NCI-H82 treated with DMSO at 0.1 percent for 48 hours (cell line): ENCODE results near the gene GPAM.
"Not testable (repeated sequence)": the region's sequence is repeated elsewhere in the genome, so short reads cannot be mapped to it uniquely, and the experiment has no call there.

Source experiments
- DNase-seq: peaks from one replicate; lab custom pipeline; 2025; ENCODE audit not compliant: unreplicated experiment; lab: John Stamatoyannopoulos, UW

GPAM gene

GRCh38 chr10:112216966-112217365 lies 33.4 kb upstream of the GPAM start:
- DNase-seq: no peak

GRCh38 chr10:112216151-112216550 lies 32.6 kb upstream of the GPAM start:
- no peak for DNase-seq

GRCh38 chr10:112215342-112215774 lies 31.8 kb upstream of the GPAM start:
- DNase-seq: no peak

GRCh38 chr10:112214298-112214926 lies 30.8 kb upstream of the GPAM start:
- no peak for DNase-seq

GRCh38 chr10:112213836-112214235 lies 30.3 kb upstream of the GPAM start:
- DNase-seq: no peak

- DNase-seq: no peak
Observed at GRCh38 chr10:112213098-112213823, 29.7 kb upstream of the GPAM start.

- DNase-seq: no peak
Observed at GRCh38 chr10:112210666-112211065, 27.1 kb upstream of the GPAM start.

- DNase-seq: no peak
Observed at GRCh38 chr10:112209684-112210131, 26.1 kb upstream of the GPAM start.

GRCh38 chr10:112208997-112209396 lies 25.4 kb upstream of the GPAM start:
- no peak for DNase-seq

- DNase-seq: no peak
Observed at GRCh38 chr10:112208292-112208691, 24.7 kb upstream of the GPAM start.

- DNase-seq: no peak
Observed at GRCh38 chr10:112203328-112204076, 19.9 kb upstream of the GPAM start.

- DNase-seq: no peak
Observed at GRCh38 chr10:112202561-112203241, 19.1 kb upstream of the GPAM start.

- no peak for DNase-seq
Observed at GRCh38 chr10:112202076-112202475, 18.5 kb upstream of the GPAM start.

- DNase-seq: no peak
Observed at GRCh38 chr10:112201334-112201733, 17.8 kb upstream of the GPAM start.

GRCh38 chr10:112200259-112200658 lies 16.7 kb upstream of the GPAM start:
- not testable (repeated sequence) for DNase-seq

- not testable (repeated sequence) for DNase-seq
Observed at GRCh38 chr10:112197662-112198061, 14.1 kb upstream of the GPAM start.

- DNase-seq: no peak
Observed at GRCh38 chr10:112195224-112195623, 11.7 kb upstream of the GPAM start.

- DNase-seq: no peak
Observed at GRCh38 chr10:112191791-112192190, 8.2 kb upstream of the GPAM start.

GRCh38 chr10:112191041-112191590 lies 7.6 kb upstream of the GPAM start:
- no peak for DNase-seq

- DNase-seq: peak; percentile 63
Observed at GRCh38 chr10:112189465-112189864, 5.9 kb upstream of the GPAM start.

- no peak for DNase-seq
Observed at GRCh38 chr10:112187527-112187926, 4.0 kb upstream of the GPAM start.
